ENCODE data around the gene CA10. TPM values are rescaled to one million over a fixed set of nuclear protein-coding genes. Genes with fewer than 3 reads are reported as not detected.

Gene CA10
- total RNA-seq, 1 donor from 2014 or later: not detected

DNA sequence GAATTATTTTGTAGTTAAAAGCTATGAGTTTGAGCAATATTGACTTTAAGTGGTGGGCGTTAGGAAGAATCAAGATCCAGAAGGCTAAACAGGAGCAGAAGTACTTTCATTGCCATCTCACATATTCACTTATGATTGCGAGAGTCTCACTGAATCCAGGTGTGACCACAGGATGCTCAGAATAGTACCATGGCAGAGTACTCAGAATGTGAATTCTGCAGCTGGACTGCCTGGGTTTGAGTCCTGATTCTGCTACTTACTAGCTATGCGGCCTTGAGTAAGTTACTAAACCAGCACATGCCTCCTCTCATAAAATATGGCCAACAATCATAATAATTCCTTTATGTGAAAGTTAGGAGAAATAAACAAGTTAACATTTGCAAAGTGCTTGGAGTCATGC is 109.5 kb downstream of the CA10 start:
- no peak for DNase-seq (ENCODE audit: extremely low read depth, low read depth, low spot score)

DNA sequence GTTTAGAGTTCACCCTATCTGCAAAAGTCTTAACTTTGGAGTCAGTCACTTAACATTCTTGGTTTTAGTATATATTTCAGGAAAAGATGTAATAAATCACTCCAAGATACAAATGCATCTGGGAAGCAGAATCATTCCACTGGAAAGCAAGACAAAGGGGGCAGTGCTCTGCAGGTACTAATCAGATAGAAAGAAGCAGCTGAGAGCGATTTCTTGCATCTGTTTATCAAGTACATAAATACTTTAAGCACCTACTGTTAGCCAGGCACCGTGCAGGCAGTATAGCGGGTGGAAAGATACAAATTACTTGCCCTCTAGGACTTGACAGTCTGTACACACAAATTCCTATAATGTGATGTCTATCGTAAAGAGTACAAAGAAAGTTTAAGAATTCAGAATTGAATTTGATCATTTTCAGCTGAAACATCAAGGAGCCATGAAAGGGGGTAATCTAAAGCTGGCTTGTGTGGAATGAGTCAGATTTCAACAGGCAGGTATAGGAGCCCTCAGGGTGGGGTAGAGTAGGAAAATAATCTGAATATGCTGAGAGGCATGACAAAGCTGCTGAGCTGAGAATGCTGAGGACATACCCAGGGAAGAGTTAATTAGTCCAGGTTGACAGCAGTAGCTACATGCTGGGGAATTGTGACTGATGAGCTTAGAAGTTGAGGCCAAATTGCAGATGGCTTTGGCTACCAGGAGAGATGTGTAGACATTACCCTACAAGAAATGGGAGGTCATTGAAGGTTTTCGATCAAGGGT is 110.2 kb downstream of the CA10 start:
- DNase-seq (ENCODE audit: extremely low read depth, low read depth, low spot score): no peak

DNA sequence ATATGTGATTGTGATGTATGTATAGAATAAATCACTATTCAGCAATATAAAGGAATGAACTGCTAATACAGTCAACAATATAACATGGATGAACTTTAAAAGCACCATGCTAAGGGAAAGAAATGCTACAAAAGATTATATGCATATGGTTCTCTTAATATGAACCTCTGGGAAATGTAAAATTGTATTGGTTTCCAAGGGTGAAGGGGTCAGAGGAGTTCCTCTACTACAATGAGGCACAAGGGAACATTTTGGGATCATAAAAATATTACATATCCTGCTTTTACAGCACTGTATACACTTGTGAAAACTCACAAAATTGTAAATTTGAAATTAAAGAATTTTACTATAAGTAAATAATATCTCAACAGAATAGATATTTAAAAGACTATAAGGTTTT is 111.4 kb downstream of the CA10 start:
- DNase-seq (ENCODE audit: extremely low read depth, low read depth, low spot score): no peak

DNA sequence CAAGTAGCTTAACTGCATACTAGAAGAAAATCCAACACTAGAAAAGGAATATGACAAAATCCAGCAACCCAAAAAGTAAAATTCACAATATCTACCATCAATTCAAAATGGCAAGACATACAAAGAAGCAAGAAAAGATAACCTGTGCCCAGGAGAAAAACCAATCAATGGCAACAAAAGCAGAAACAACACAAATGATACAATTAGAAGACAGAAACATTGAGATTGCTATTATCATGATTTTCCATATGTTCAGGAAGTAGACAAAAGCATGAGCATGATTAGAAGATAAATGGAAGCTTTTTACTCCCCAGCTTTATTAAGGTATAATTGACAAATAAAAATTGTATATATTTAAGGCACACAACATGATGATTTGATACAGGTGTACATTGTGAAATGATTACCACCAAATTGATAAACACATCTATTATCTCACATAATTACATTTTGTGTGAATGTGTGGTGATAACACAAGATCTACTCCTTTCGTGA is 117.3 kb downstream of the CA10 start:
- DNase-seq (ENCODE audit: extremely low read depth, low read depth, low spot score): no peak

DNA sequence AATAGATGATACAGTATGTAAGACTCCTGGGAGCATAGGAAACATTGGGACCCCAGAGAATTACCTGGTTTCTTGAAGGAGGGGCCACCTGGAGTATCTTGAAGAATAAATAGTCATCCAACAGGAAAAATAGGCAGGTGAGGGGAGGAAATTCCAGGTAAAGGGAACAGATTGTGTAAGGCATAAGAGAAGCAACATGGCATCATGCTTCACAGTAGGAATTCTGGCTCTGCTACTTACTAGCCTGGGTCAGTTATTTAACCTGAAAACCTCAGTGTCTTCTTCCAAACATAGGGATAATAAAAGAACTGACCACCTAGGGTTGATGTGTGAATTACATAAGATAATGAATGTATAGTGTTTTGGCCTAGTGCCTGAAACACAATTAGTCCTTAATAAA is 122.1 kb downstream of the CA10 start:
- DNase-seq (ENCODE audit: extremely low read depth, low read depth, low spot score): no peak

DNA sequence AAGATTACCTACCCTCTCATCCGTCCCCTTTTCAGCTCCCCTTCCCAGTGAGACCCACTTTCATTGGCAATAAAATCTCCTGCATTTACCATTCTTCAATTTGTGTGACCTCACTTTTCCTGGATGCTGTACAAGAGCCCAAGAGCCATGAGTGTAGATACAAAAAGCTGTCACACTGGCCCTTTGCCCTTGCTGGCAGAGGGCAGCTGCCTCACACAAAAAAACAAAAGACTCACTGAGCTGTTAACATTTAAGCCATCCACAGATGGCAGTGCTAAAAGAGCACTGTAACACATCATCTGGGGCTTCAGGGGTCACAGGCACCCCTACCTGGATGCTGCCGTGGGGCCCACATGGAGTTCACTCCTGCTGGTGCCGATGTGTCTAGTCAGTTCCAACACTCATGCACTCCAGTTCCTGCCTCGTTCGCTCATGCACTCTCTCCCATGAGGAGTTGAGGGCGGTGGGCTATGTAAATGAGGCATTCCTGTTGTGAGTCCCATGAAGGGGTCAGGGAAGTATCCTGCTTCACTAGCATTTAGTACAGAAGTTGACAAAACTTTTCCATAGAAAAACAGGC is 123.1 kb downstream of the CA10 start:
- no peak for DNase-seq (ENCODE audit: extremely low read depth, low read depth, low spot score)

DNA sequence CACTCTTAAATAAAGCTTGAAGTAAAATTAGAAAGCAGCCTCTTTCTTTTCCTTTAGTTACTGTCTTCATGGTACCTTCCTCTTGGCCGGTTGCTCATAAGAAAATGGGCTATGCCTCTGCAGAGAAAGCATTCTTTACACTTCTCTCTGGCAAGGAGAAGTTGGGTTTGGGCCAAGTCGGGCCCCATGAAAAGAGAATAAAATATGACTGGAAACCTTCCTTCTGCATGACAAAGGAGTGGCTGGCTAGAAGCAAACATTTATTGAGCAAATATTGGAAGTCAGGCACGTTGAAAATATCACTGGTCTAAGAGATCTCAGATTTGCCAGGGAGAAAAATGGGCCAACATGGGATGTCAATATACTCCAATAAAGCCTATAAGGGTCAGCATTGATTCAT is 126.1 kb downstream of the CA10 start:
- DNase-seq (ENCODE audit: extremely low read depth, low read depth, low spot score): no peak

DNA sequence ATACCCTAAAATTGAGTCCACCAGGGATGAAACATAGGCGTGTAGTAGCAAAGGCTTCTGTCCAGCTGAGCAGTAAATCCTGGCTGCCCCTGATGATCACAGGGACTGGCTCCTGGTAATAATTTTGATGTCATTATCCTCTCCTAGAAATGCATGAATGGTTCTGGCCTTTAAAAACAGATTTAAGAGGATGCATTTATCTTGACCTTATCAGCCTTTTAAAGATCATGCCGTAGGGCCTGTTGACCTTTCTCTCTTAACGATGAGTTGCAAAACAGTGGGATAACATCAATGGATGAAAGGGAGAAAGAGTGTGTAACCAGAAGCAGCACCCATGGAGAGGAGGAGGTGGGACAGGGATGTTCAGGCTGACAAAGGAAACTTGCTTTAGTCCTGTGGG is 128.5 kb downstream of the CA10 start:
- no peak for DNase-seq (ENCODE audit: extremely low read depth, low read depth, low spot score)

DNA sequence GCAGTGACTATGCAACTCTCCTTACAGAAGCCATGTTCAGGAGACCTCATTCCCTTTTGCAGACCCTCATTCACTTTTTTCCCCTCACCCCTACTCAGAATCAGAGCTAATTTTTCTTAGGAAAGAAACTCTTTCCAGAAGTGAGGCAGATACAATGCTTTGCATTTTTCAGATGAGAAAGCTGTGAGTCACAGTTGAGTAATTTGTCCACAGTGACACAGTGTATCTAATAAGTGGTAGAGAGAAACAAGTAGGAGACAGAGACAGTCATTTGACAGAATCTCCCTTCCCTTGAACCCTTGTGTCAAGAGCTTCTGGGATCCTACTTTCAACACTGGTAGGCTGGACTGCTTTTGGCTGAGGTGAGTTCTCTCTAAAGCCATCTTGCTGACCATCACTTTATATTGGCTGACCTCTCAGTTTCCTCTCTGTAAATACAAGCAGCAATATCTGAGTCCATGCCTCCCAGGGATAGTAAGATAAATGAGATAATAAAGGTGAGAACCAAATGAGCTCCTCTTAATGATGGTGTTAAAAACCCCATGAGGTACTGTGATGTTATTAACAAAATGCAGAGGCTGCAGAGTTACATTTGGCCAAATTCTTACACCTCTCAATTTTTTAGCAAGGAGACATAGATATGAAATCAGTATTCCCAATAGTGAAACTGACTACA is 130.8 kb downstream of the CA10 start:
- no peak for DNase-seq (ENCODE audit: extremely low read depth, low read depth, low spot score)

DNA sequence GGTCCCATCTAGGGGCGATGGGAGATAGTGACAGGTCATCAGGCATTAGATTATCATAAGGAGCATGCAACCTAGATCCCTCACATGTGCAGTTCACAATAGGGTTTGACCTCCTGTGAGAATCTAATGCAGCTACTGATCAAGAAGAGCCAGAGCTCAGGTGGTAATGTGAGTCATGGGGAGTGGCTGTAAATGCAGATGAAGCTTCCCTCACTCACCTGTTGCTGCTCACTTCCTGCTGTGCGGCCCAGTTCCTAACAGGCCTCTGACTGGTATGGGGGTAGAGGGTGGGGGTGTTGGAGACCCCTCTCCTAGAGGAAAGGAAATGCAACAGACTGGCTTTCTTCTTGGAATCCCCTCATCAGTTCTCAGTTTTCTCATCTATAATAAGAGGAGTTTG is 131.4 kb downstream of the CA10 start:
- no peak for DNase-seq (ENCODE audit: extremely low read depth, low read depth, low spot score)

DNA sequence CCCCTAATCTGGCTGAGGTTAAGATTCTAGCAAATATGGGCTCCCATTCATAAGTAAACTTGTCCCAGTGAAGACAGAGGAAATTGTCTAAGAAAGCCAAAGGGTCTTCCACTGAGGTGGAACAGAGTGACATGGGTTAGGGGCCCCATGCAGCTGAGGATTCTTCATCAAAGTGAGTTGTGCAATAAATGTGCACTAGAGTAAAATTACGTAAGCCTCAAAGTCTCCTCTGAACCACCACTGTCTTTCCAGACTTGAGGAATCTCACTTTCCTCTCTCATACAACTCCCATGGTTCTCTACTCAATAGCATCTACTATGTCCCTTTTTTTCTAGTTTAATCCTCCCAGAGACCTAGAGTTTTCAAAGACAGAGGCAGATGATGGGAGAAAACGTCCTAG is 132.4 kb downstream of the CA10 start:
- DNase-seq (ENCODE audit: extremely low read depth, low read depth, low spot score): no peak

DNA sequence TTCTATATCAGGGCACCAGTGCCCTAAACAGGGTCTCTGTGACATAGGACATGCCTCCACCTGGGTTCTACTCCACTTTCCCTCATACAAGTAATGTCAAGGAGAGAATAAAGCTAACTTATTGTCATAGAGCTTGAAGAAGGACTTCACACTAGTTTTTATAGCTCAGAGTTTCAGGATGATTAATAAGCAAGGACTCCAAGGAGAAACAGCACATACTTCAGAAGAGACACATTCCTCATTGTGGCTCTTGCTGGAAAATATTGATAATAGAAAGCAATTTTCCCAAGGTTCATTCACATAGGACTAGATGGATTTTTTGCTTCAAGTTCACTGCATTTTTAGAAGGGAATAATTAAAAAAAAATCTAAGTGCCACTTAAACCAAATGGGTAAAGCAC is 133.3 kb downstream of the CA10 start:
- no peak for DNase-seq (ENCODE audit: extremely low read depth, low read depth, low spot score)

DNA sequence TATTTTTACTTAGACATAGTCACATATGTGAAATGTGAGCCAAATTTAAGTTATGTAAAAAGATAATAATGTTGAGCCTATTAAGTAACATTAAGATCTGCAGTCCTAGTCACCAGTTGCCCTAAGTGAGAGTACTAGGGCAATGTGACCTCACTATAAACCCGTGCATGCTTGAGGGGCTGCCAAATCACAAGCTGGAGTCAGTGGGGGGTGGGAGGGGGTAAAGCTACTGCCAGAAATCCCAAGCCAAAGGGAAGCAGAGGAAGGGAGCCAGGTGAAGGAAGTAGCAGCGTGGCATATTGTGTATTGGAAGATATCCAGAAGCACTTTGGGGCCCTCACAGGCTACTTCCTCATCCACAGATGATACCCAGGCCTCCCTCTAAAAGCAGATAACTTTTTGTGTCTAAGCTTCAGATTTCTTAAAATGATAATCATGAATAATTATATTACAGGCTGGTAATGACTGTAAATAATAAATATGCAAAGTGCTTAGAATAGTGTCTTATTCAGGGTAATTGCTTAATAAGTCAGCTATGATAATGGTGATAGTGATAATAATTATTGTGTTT is 134.1 kb downstream of the CA10 start:
- DNase-seq (ENCODE audit: extremely low read depth, low read depth, low spot score): no peak

DNA sequence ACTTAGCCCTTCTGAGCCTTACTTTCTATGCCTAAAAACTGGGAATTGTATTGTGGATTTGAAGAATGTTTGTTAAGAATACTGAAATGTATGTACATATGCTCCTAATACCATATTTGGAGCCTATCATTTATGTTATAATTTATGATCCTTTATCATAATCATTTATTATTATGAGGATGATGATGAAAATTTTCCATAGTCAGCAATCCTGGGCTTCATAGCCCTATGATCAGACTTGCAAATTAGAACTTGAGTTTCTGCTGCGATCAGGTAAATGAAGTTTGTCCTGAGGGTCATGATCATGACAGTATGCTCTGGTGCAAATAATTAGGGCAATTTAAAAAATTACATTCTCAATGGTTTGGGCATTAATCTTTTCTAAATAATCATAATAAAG is 147.4 kb downstream of the CA10 start:
- DNase-seq (ENCODE audit: extremely low read depth, low read depth, low spot score): no peak

DNA sequence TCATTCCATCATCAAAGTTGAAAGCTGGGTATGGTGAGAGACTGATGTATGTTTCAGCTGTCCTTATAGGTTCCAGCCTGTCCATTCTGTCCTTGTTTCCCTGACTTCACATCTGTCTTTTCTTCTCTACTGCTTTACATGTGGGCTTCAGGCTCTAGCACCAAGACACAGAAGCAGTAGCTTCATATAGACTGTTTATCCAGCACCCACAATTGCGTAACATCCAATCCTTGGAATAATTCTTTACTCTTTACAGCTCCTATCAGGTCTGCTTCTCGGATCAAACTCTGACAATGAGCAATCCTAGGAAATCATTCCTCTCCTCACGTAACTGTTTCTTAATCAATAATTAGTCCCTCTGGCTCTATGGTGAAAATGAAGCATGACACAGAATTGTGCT is 158.9 kb downstream of the CA10 start:
- no peak for DNase-seq (ENCODE audit: extremely low read depth, low read depth, low spot score)

DNA sequence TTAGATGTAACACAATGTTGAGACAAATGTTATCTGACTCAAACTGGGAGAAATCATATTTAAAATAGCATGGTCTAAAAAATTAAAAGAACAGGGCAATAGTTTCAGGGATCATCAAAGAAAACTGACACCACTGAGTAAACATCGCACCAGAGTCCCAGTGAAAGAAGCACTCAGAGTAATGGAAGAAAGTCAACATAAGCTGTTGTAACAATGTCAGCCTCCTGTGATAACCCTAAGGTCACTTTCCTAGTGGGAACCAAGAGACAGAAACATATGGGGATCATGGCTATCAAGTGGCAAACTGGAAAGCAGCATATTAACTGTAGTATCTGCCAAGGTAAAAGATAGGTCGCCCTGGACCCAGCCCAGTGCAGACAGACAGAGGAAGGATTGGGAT is 160.8 kb downstream of the CA10 start:
- no peak for DNase-seq (ENCODE audit: extremely low read depth, low read depth, low spot score)

DNA sequence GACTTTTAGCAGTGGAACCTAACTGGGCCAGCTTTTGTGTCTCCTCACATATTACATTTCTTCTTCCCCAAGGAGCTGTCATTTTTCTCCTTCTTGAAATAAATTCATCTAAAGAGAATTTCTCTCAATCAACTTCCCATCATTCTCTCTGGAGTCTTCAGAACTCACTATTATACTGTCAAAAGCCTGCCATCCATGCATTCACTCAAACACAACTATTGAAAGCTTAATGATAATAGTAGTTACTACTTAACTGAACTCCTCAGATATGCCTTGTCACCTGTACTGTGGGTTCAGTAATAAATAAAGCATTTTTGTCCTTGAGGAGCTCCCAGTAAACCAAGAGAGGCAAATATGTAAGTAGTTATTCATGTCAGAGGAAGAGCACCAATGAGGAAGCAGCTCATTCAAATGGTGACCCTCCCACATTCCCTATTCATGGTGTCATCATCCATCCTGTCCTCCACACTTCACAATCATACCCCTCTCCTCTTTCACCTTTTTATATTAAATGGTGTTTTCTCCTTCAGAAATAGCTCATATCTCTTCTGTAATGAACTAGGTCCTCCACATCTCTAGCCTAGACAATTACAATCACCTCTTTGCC is 162.6 kb downstream of the CA10 start:
- DNase-seq (ENCODE audit: extremely low read depth, low read depth, low spot score): no peak

DNA sequence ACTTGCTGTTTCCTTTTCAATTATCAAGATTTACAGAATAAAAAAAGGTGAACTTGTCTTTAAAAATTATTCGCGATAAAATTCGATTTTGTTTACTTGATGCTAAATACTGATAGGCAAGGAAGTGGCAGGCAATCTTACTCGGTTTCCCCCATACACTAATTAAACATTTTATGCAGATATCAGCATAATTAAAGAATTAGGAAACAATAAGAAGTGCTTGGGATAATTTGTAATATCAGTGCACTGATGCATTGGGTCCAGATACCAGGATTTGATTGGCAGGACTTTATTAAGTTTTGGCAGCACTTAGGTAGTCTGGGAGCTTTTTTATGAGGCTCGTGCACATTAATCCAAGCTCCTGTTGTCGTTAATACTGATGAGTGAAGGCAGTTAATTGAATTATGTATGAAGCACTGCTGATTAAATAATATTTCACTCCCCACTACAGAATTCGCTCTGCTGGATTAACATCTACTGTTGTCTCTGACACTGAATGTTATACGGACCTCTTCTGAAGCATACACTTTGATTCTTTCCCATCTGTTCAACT is 165.6 kb downstream of the CA10 start:
- no peak for DNase-seq (ENCODE audit: extremely low read depth, low read depth, low spot score)

DNA sequence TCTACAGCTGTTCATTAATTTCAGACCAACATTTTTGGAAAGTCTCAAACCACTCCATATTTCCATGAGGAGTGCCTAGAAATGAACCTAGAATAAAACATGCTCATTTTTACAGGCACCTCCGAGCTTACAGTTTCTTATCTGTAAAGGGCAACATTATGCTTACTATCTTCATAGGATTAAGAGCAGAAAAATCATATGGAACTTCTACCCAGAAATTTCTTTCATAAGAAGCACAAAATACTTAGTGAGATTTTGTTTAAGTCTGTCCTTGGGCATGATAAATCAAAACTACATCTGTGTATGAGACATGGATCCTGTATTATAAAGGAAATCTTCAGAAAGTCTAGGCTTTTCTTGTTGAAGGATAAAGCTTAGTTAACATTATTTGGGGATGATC is 187.4 kb downstream of the CA10 start:
- DNase-seq (ENCODE audit: extremely low read depth, low read depth, low spot score): no peak

DNA sequence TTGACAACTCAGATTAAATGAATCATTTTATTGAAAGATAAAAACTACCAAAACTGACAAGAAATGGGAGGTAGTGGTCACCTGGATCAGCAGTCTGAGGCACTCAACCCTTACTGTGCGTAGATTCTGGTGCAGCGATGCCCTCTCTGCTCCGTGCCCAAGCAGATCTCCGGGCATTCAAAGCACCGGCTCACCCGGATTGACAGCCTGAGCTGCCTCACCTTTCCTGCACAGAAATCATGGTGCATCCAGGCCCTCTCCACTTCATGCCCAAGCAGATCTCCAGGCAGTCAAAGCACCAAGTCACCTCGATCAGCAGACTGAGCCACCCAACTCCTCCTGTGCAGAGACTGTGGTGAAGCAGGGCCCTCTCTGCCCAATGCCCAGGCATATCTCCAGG is 196.8 kb downstream of the CA10 start:
- DNase-seq (ENCODE audit: extremely low read depth, low read depth, low spot score): no peak

DNA sequence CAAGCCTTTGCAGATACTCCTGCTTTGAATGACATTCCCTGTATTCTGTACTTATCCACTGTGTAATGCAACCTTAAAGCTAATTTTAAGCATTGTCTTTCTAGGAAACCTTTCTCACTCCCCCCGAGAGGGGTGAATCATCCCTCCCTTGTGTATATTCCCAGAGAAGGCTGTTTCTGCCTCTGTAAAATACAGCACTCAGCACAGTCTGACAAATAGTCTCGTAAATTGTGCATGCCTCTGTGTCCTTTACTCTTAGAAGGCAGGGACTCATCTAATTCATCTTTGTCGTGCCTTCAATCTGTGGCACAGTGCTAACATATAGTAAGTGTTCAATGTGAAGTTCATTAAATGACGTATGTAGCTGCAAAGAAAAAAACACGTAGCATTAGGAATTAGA is 200.7 kb downstream of the CA10 start:
- DNase-seq (ENCODE audit: extremely low read depth, low read depth, low spot score): no peak

Measured in glomerular endothelial cell (primary cell).